GM12878 (cell line): ENCODE measurements around the gene TCF7L1. TPM values are rescaled to one million over a fixed set of nuclear protein-coding genes. Genes with fewer than 3 reads are reported as not detected.

ENCODE experiments used
- ATAC-seq: fragments of 200-7000 bp; cut with Tn5 transposase; 3 replicates; pipeline ENCODE4 v1.9.1; 2020; ENCODE audit warnings: mild to moderate bottlenecking, moderate library complexity
- BruUV-seq: library from RNA; stranded (reverse); fragments of 400-500 nt; replicated peaks from 2 replicates; lab custom pipeline; 2021; lab: Mats Ljungman, UMichigan
- CTCF ChIA-PET: fragments of 300-600 bp; sonication (Branson Sonifier 250); formaldehyde crosslinking; extraction: SDS; loops from one replicate; lab custom pipeline; 2021; ENCODE audit warnings: inconsistent platforms; lab: Yijun Ruan, JAX
- POLR2A ChIA-PET: fragments of 350-600 bp; formaldehyde crosslinking; extraction: SDS; loops from one replicate; lab custom pipeline; 2021; ENCODE audit warnings: inconsistent platforms; lab: Charles Lee
- RAD21 ChIA-PET: fragments of 300-600 bp; sonication (Branson Sonifier 250); formaldehyde crosslinking; loops from one replicate; lab custom pipeline; 2023; ENCODE audit warnings: antibody characterized with exemption; ENCODE audit not compliant: unreplicated experiment; lab: Charles Lee
- SMC1A ChIA-PET: fragments of 300-600 bp; sonication (Branson Sonifier 250); formaldehyde crosslinking; loops from one replicate; lab custom pipeline; 2023; ENCODE audit not compliant: unreplicated experiment, uncharacterized antibody; lab: Charles Lee
- DNase-seq: peaks from one replicate; pipeline ENCODE4 v3.0.0-alpha.2; 2011; ENCODE audit warnings: low read depth, low spot score
- FAIRE-seq: peaks from 3 replicates; lab custom pipeline; 2011; peaks lifted over from hg19 to GRCh38; lab: Jason Lieb, UNC
- H2AFZ ChIP-seq: 2 replicates; pipeline ENCODE4 v1.6.0; 2011; ENCODE audit warnings: low read depth, low read length, control low read depth; ENCODE audit not compliant: control insufficient read depth
- H3K27ac ChIP-seq: 2 replicates; pipeline ENCODE4 v1.5.1; 2011; ENCODE audit warnings: control low read depth; ENCODE audit not compliant: control insufficient read depth, insufficient read depth
- H3K27me3 ChIP-seq, 2 experiments: replicated peaks in 1 of 2; 2 replicates each; pipeline versions ENCODE4 v1.6.0 to v1.6.1; 2011; ENCODE audit warnings: low read length in 1 of 2; ENCODE audit not compliant: control insufficient read depth in 2 of 2, insufficient read depth in 2 of 2
- H3K36me3 ChIP-seq, 2 experiments: 2 replicates each; pipeline ENCODE4 v1.5.1; 2011; ENCODE audit warnings: low read length in 1 of 2; ENCODE audit not compliant: control insufficient read depth in 2 of 2, insufficient read depth in 2 of 2
- H3K4me1 ChIP-seq: 2 replicates; pipeline ENCODE4 v1.6.1; 2011; ENCODE audit warnings: mild to moderate bottlenecking, low read length, moderate library complexity, mixed read lengths; ENCODE audit not compliant: control insufficient read depth, insufficient read depth
- H3K4me2 ChIP-seq: 2 replicates; pipeline ENCODE4 v1.6.0; 2011; ENCODE audit warnings: control low read depth; ENCODE audit not compliant: control insufficient read depth, insufficient read depth
- H3K4me3 ChIP-seq: fragments of 200-600 bp; sonication (generic); 2 replicates; pipeline ENCODE4 v1.5.1; 2016
- H3K79me2 ChIP-seq: 2 replicates; pipeline ENCODE4 v1.6.0; 2011; ENCODE audit warnings: low read length; ENCODE audit not compliant: control insufficient read depth, insufficient read depth
- H3K9ac ChIP-seq: 2 replicates; pipeline ENCODE4 v1.8.0; 2011; ENCODE audit warnings: low read length, control low read depth, mixed read lengths; ENCODE audit not compliant: control insufficient read depth, insufficient read depth
- H3K9me3 ChIP-seq: replicated peaks from 3 replicates; pipeline ENCODE4 v1.5.1; 2011; ENCODE audit warnings: mild to moderate bottlenecking, low read length; ENCODE audit not compliant: control insufficient read depth, insufficient read depth
- H4K20me1 ChIP-seq: 2 replicates; pipeline ENCODE4 v1.6.0; 2011; ENCODE audit not compliant: control insufficient read depth, insufficient read depth
- BACH1 ChIP-seq: fragments of 450-650 bp; IDR thresholded peaks from 2 replicates; pipeline ENCODE4 v1.6.1; 2017; ENCODE audit warnings: mild to moderate bottlenecking, borderline replicate concordance
- BMI1 ChIP-seq: fragments of 450-650 bp; IDR thresholded peaks from 2 replicates; pipeline ENCODE4 v1.6.1; 2016; ENCODE audit warnings: mild to moderate bottlenecking, moderate library complexity, borderline replicate concordance
- EGR1 ChIP-seq, 2 experiments: IDR thresholded peaks; 1 replicate in 1 of 2; 2 replicates in 1 of 2; pipeline ENCODE4 v1.6.1; 2011 to 2012; ENCODE audit warnings: low read depth in 2 of 2, low read length in 2 of 2, borderline replicate concordance in 1 of 2, mild to moderate bottlenecking in 1 of 2, moderate library complexity in 1 of 2
- IKZF2 ChIP-seq, 2 experiments: fragments of 450-650 bp; IDR thresholded peaks; 2 replicates each; pipeline ENCODE4 v1.6.1; 2017; ENCODE audit warnings: mild to moderate bottlenecking in 2 of 2, moderate library complexity in 2 of 2
- JUND ChIP-seq: IDR thresholded peaks from 2 replicates; pipeline ENCODE4 v1.6.1; 2012; ENCODE audit warnings: low read depth, mild to moderate bottlenecking, low read length, improper control_type of control experiment, moderate library complexity
- MLLT1 ChIP-seq: fragments of 450-650 bp; IDR thresholded peaks from 2 replicates; pipeline ENCODE4 v1.6.1; 2016; ENCODE audit warnings: mild to moderate bottlenecking
- MTA3 ChIP-seq: IDR thresholded peaks from 2 replicates; pipeline ENCODE4 v1.6.1; 2012; ENCODE audit warnings: low read length, inconsistent platforms, borderline replicate concordance
- NFXL1 ChIP-seq: fragments of 450-650 bp; IDR thresholded peaks from 2 replicates; pipeline ENCODE4 v1.6.1; 2017; ENCODE audit warnings: antibody characterized with exemption, mild to moderate bottlenecking, borderline replicate concordance
- NR2C2 ChIP-seq: IDR thresholded peaks from 2 replicates; pipeline ENCODE4 v1.6.1; 2011; ENCODE audit warnings: borderline replicate concordance, low read depth; ENCODE audit not compliant: control insufficient read depth, insufficient read length
- PBX3 ChIP-seq: IDR thresholded peaks from 2 replicates; pipeline ENCODE4 v1.6.1; 2011; ENCODE audit warnings: mild to moderate bottlenecking, low read depth, low read length, moderate library complexity; ENCODE audit not compliant: insufficient replicate concordance
- POU2F2 ChIP-seq: IDR thresholded peaks from 3 replicates; pipeline ENCODE4 v1.6.1; 2011; ENCODE audit warnings: low read depth, mild to moderate bottlenecking, low read length, borderline replicate concordance
- SMAD1 ChIP-seq: fragments of 450-650 bp; IDR thresholded peaks from 2 replicates; pipeline ENCODE4 v1.6.1; 2018; ENCODE audit warnings: mild to moderate bottlenecking, low read depth; ENCODE audit not compliant: partially characterized antibody
- STAT1 ChIP-seq: fragments of 450-650 bp; conservative IDR thresholded peaks from 2 replicates; pipeline ENCODE4 v1.6.1; 2014; ENCODE audit warnings: antibody characterized with exemption, mild to moderate bottlenecking
- STAT3 ChIP-seq: IDR thresholded peaks from 2 replicates; pipeline ENCODE4 v1.6.1; 2011; ENCODE audit warnings: low read depth, low read length, improper control_type of control experiment
- ZNF217 ChIP-seq: fragments of 450-650 bp; IDR thresholded peaks from 2 replicates; pipeline ENCODE4 v1.6.1; 2017; ENCODE audit warnings: antibody characterized with exemption, mild to moderate bottlenecking
- ZNF24 ChIP-seq: fragments of 450-650 bp; IDR thresholded peaks from 2 replicates; pipeline ENCODE4 v1.6.1; 2017; ENCODE audit warnings: antibody characterized with exemption, mild to moderate bottlenecking
- ZNF274 ChIP-seq: IDR thresholded peaks from one replicate; pipeline ENCODE4 v1.8.0; 2011; ENCODE audit not compliant: insufficient read length, insufficient read depth
- WGBS: methylation state at CpG from one replicate; pipeline ENCODE4 v1.1.6; 2016; ENCODE audit warnings: low lambda C conversion rate; ENCODE audit not compliant: insufficient replicate concordance, insufficient coverage; ENCODE audit errors: missing lambda C conversion rate; 5-methylcytosine and 5-hydroxymethylcytosine counted together
- in situ Hi-C: fragments of 300-500 bp; cut with MboI; formaldehyde crosslinking; loops from 9 replicates; pipeline ENCODE4 v1.14.3; 2018; ENCODE audit warnings: mixed read lengths
- intact Hi-C: fragments of 100-400 bp; cut with micrococcal nuclease; formaldehyde crosslinking; loops from one replicate; pipeline ENCODE4 v1.14.2; 2022; ENCODE audit not compliant: unreplicated experiment
- polyA plus RNA-seq, 11 experiments: library from polyadenylated mRNA; depleted of rRNA in 4 of 11; unstranded in 6 of 11; stranded (reverse) in 5 of 11; fragments of >200 nt; fragmentation: Nextera tagmentation in 4 of 11; fragmentation: Illumina TruSeq in 1 of 11; extraction: Ambion mirVana in 4 of 11; extraction: Trizol in 1 of 11; gene quantifications; 1 replicate in 1 of 11; 2 replicates in 10 of 11; pipeline versions ENCODE4 v1.2.1 to v1.2.3, GENCODE V29; 2011 to 2016; ENCODE audit warnings: inconsistent platforms in 2 of 11, missing spikeins in 2 of 11, low read depth in 1 of 11
- total RNA-seq, 4 experiments: library from RNA; depleted of rRNA in 3 of 4; stranded (reverse); fragments of >200 nt in 3 of 4; fragmentation: Illumina TruSeq in 1 of 4; extraction: Trizol in 1 of 4; gene quantifications; 2 replicates each; pipeline versions ENCODE4 v1.2.1 to v1.2.3, GENCODE V29; 2013 to 2021

Gene TCF7L1
- total and polyA plus RNA-seq, 10 of the 15 experiments (the other 5 are each of a cell fraction or from before 2014, with no cell fraction given) = 0.03 to 0.11 (median 0.10) TPM; not detected in 7

DNA sequence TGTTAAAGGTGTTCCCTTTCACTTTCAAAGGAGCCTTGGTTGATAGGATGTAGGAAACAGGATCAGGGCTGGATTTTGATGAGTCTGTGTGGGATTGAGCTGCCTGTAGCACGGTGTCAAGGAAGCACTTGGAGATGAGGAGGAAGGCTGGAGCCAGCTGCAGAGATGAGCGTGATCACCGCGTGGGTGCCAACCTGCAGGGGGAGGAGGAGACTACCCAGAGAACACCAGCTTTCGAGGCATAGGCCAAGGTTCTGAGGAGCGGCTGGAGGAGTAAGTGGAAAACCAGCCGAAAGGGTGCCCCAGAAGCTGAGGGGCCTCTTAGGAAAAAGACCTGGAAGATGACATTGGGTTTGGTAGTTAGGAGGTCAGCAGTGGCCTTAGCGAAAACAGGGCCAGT is 130.4 kb downstream of the TCF7L1 start:
- Histone ChIP-seq H3K4me3 (no peak overlapping the region), H4K20me1 (no peaks in the 10 kb centered on the region), H3K9ac (no peak overlapping the region), H3K36me3 (no peaks in the 10 kb centered on the region), H3K27me3 (peaks cover 1 to 4% of the 10 kb centered on the region in 2 experiments; a peak in 2 of 4 replicates), H3K4me2 (no peak overlapping the region), H3K79me2 (no peaks in the 10 kb centered on the region), H3K4me1 (no peaks in the 10 kb centered on the region), H2AFZ (no peak overlapping the region), H3K9me3 (no peaks in the 10 kb centered on the region), H3K27ac (no peak overlapping the region)
- ChIA-PET POLR2A (no interaction called here), SMC1A (no interaction called here), RAD21 (interaction anchor here (1.1 kb wide), 1 partner anchor 338 kb away, joined by 3 read pairs; no protein-coding TSS in a partner anchor), CTCF (interaction anchor here (0.9 to 6.2 kb wide), 2 partner anchors 14 to 35 kb away, joined by 3 to 83 read pairs; no protein-coding TSS in a partner anchor)
- WGBS = 74% methylated on average over 8 of the region's 8 CpGs
- DNase-seq = no peak
- intact Hi-C loops (no loop called here), in situ Hi-C loops (no loop called here)
- no peak for ATAC-seq
- no peak for FAIRE-seq
- no TSS peak for BruUV-seq
- TF ChIP-seq ZNF24 (no peak), MTA3 (no peak), STAT1 (no peak), ZNF274 (no peak), STAT3 (no peak), PBX3 (no peak), JUND (no peak), POU2F2 (no peak), BACH1 (no peak), ZNF217 (no peak), SMAD1 (no peak), IKZF2 (IDR thresholded peaks at IDR 0.05) (no peak), NFXL1 (no peak), NR2C2 (no peak), EGR1 (IDR thresholded peaks at IDR 0.05; ENCODE audit: borderline replicate concordance in 1 of 2, low read depth in 2 of 2, low read length in 2 of 2) (no peak), BMI1 (no peak), MLLT1 (no peak)
